CD14-positive monocyte (primary cell): ENCODE results near the gene BCL2L2. TPM values are rescaled to one million over a fixed set of nuclear protein-coding genes. Genes with fewer than 3 reads are reported as not detected.

Source experiments
- DNase-seq, 3 donors: peaks; one replicate each; pipeline ENCODE4 v3.0.0-alpha.2; 2011 to 2022
- H2AFZ ChIP-seq: 2 replicates; pipeline ENCODE4 v1.6.0; 2012; ENCODE audit warnings: mild to moderate bottlenecking, low read depth, low read length, inconsistent platforms; ENCODE audit not compliant: insufficient read depth, poor library complexity, severe bottlenecking
- H3K27ac ChIP-seq, 2 donors: 1 replicate in 1 of 2; 2 replicates in 1 of 2; pipeline ENCODE4 v1.5.1; 2012 to 2013; ENCODE audit warnings: low read length in 2 of 2, control low read depth in 1 of 2, inconsistent platforms in 1 of 2, low read depth in 1 of 2, mild to moderate bottlenecking in 1 of 2
- H3K27me3 ChIP-seq, 2 donors: one replicate each; pipeline versions ENCODE4 v1.6.0 to v1.6.1; 2011 to 2013; ENCODE audit warnings: low read length in 2 of 2; ENCODE audit not compliant: control insufficient read depth in 2 of 2, insufficient read depth in 2 of 2
- H3K36me3 ChIP-seq, 2 donors: replicated peaks in 1 of 2; 1 replicate in 1 of 2; 2 replicates in 1 of 2; pipeline versions ENCODE4 v1.5.1 to v1.6.1; 2012 to 2013; ENCODE audit warnings: low read length in 2 of 2, control low read depth in 1 of 2, inconsistent platforms in 1 of 2, mild to moderate bottlenecking in 1 of 2; ENCODE audit not compliant: insufficient read depth in 2 of 2, control insufficient read depth in 1 of 2
- H3K4me1 ChIP-seq, 2 donors: 1 replicate in 1 of 2; 2 replicates in 1 of 2; pipeline versions ENCODE4 v1.5.1 to v1.6.1; 2012 to 2013; ENCODE audit warnings: low read length in 2 of 2, control low read depth in 1 of 2, inconsistent platforms in 1 of 2, mild to moderate bottlenecking in 1 of 2, moderate library complexity in 1 of 2; ENCODE audit not compliant: insufficient read depth in 2 of 2, control insufficient read depth in 1 of 2
- H3K4me2 ChIP-seq: replicated peaks from 2 replicates; pipeline ENCODE3; 2012; ENCODE audit warnings: low read length, moderate library complexity, mild to moderate bottlenecking; ENCODE audit not compliant: poor library complexity, severe bottlenecking; ENCODE audit errors: extremely low read depth
- H3K4me3 ChIP-seq, 3 experiments: fragments of 200-600 bp in 1 of 3; sonication (generic) in 1 of 3; replicated peaks in 1 of 3; 1 replicate in 2 of 3; 2 replicates in 1 of 3; pipeline ENCODE4 v1.5.1; 2011 to 2013; ENCODE audit warnings: low read length in 3 of 3, mild to moderate bottlenecking in 3 of 3, control low read depth in 2 of 3, low read depth in 2 of 3, inconsistent platforms in 1 of 3, moderate library complexity in 1 of 3
- H3K79me2 ChIP-seq: 2 replicates; pipeline ENCODE4 v1.6.0; 2012; ENCODE audit warnings: mild to moderate bottlenecking, control low read depth, inconsistent platforms, low read length, moderate library complexity; ENCODE audit not compliant: insufficient read depth
- H3K9ac ChIP-seq: 2 replicates; pipeline ENCODE4 v1.6.0; 2017; ENCODE audit warnings: low read length, mild to moderate bottlenecking; ENCODE audit not compliant: insufficient read depth, poor library complexity, severe bottlenecking
- H3K9me3 ChIP-seq, 2 donors: replicated peaks in 1 of 2; 1 replicate in 1 of 2; 2 replicates in 1 of 2; pipeline versions ENCODE4 v1.5.1 to v1.6.1; 2012 to 2013; ENCODE audit warnings: low read length in 2 of 2, control low read depth in 1 of 2; ENCODE audit not compliant: control insufficient read depth in 1 of 2, insufficient read depth in 1 of 2
- H4K20me1 ChIP-seq: 2 replicates; pipeline ENCODE4 v1.6.0; 2012; ENCODE audit warnings: mild to moderate bottlenecking, low read length, control low read depth, moderate library complexity; ENCODE audit not compliant: insufficient read depth
- H3K27ac Mint-ChIP-seq, 7 donors: one replicate each; pipeline ENCODE4 v1.8.0; 2020; ENCODE audit warnings: mild to moderate bottlenecking in 7 of 7, mixed read lengths in 7 of 7, moderate library complexity in 6 of 7, inconsistent platforms in 2 of 7
- H3K27me3 Mint-ChIP-seq, 3 donors: one replicate each; pipeline ENCODE4 v1.8.0; 2021 to 2022; ENCODE audit warnings: low read depth in 3 of 3, mild to moderate bottlenecking in 3 of 3, mixed read lengths in 3 of 3, moderate library complexity in 3 of 3, inconsistent platforms in 1 of 3
- H3K36me3 Mint-ChIP-seq, 2 donors: one replicate each; pipeline ENCODE4 v1.8.0; 2020; ENCODE audit warnings: mixed read lengths in 2 of 2, inconsistent platforms in 1 of 2, mild to moderate bottlenecking in 1 of 2
- H3K4me1 Mint-ChIP-seq: one replicate; pipeline ENCODE4 v1.8.0; 2020; ENCODE audit warnings: mild to moderate bottlenecking, mixed read lengths
- H3K4me3 Mint-ChIP-seq, 2 donors: one replicate each; pipeline ENCODE4 v1.8.0; 2020; ENCODE audit warnings: mild to moderate bottlenecking in 2 of 2, mixed read lengths in 2 of 2, moderate library complexity in 1 of 2
- H3K9me3 Mint-ChIP-seq, 7 donors: one replicate each; pipeline ENCODE4 v1.8.0; 2020 to 2022; ENCODE audit warnings: mixed read lengths in 7 of 7, mild to moderate bottlenecking in 6 of 7, moderate library complexity in 6 of 7, inconsistent platforms in 2 of 7
- CTCF ChIP-seq: fragments of 200-600 bp; IDR thresholded peaks from one replicate; pipeline ENCODE4 v1.8.0; 2022; ENCODE audit warnings: antibody characterized with exemption, mild to moderate bottlenecking
- WGBS: methylation state at CpG from one replicate; pipeline ENCODE4 v1.1.5; 2013; ENCODE audit warnings: missing lambda C conversion rate; ENCODE audit not compliant: insufficient coverage; 5-methylcytosine and 5-hydroxymethylcytosine counted together
- intact Hi-C, 2 donors: fragments of 100-400 bp; cut with micrococcal nuclease; formaldehyde crosslinking; loops; one replicate each; pipeline versions ENCODE4 v1.15.0 to v1.15.1; 2023
- polyA plus RNA-seq, 3 donors: library from polyadenylated mRNA; depleted of rRNA in 1 of 3; unstranded in 2 of 3; stranded (reverse) in 1 of 3; fragments of 300-500 nt in 2 of 3; fragments of >200 nt in 1 of 3; fragmentation: Illumina TruSeq in 2 of 3; gene quantifications; 1 replicate in 2 of 3; 2 replicates in 1 of 3; pipeline ENCODE4 v1.2.3, GENCODE V29; 2012 to 2021

BCL2L2 gene
- polyA plus RNA-seq, 3 donors, result 0.90 to 23.7 (median 1.4) TPM

- Histone ChIP-seq H3K4me1 (peaks cover 26 to 42% of the 10 kb centered on the region in 2 donors), H3K36me3 (peaks cover 24 to 42% of the 10 kb centered on the region in 2 donors), H3K4me2 (peak overlapping the region; percentile 89), H3K27me3 (no peaks in the 10 kb centered on the region), H3K9ac (no peak overlapping the region), H3K9me3 (no peaks in the 10 kb centered on the region), H3K79me2 (peaks cover 50% of the 10 kb centered on the region), H4K20me1 (no peaks in the 10 kb centered on the region), H3K4me3 (peak overlapping the region in 1 of 3 experiments; percentile 92), H2AFZ (no peak overlapping the region), H3K27ac (peak overlapping the region in 1 of 2 donors; percentile 89)
- Mint-ChIP-seq H3K36me3 (peaks cover 18 to 33% of the 10 kb centered on the region in 2 donors), H3K4me3 (peak overlapping the region; percentile 82 to 92), H3K27me3 (no peaks in the 10 kb centered on the region), H3K4me1 (peaks cover 45% of the 10 kb centered on the region), H3K9me3 (no peaks in the 10 kb centered on the region), H3K27ac (peak overlapping the region in 6 of 7 donors; percentile 68 to 92 (median 84))
- TF ChIP-seq CTCF, result no peak
- 100% methylated on average over 16 of the region's 22 CpGs for whole genome bisulfite sequencing
- intact Hi-C loops, result loop anchor here (2.0 to 10.0 kb wide), 2 partner anchors 13 to 723 kb away; partner anchors contain the start of genes DAD1 (in 1 of the 2) and PABPN1 (in 1 of the 2)
- DNase-seq, result peak in 1 of 3 donors; percentile 27
These were observed 1.3 kb downstream of the BCL2L2 start for GRCh38 chr14:23307687-23308644.

GRCh38 chr14:23308721-23309445 is 2.2 kb downstream of the BCL2L2 start:
- no peak overlapping the region for H3K4me2 ChIP-seq

More at GRCh38 chr14:23308721-23309445, 2.2 kb downstream of the BCL2L2 start:
- H3K27me3 Mint-ChIP-seq, result no peaks in the 10 kb centered on the region
- Histone ChIP-seq H3K27ac (no peak overlapping the region), H3K9me3 (no peaks in the 10 kb centered on the region), H3K4me3 (no peak overlapping the region), H3K79me2 (peaks cover 50% of the 10 kb centered on the region), H3K4me1 (peaks cover 22 to 37% of the 10 kb centered on the region in 2 donors), H3K27me3 (no peaks in the 10 kb centered on the region), H3K36me3 (peaks cover 24 to 42% of the 10 kb centered on the region in 2 donors), H3K9ac (no peak overlapping the region), H2AFZ (no peak overlapping the region), H4K20me1 (no peaks in the 10 kb centered on the region)
- H3K4me1 Mint-ChIP-seq, result peaks cover 41% of the 10 kb centered on the region
- intact Hi-C loops, result loop anchor here in 1 of 2 donors (10.0 kb wide), 1 partner anchor 724 kb away; the partner anchor contains the start of gene DAD1
- DNase-seq, result no peak
- H3K9me3 Mint-ChIP-seq, result no peaks in the 10 kb centered on the region
- TF ChIP-seq CTCF, result no peak
- 96% methylated on average over 14 of the region's 17 CpGs for WGBS
- H3K27ac Mint-ChIP-seq, result peak overlapping the region in 3 of 7 donors; percentile 21 to 41 (median 30)
- no peak overlapping the region for H3K4me3 Mint-ChIP-seq
- peaks cover 18 to 33% of the 10 kb centered on the region in 2 donors for H3K36me3 Mint-ChIP-seq
